Osteoblast (primary cell): ENCODE measurements around the gene CWC27. TPM values are rescaled to one million over a fixed set of nuclear protein-coding genes. Genes with fewer than 3 reads are reported as not detected.

ENCODE experiments used
- DNase-seq: peaks from one replicate; pipeline ENCODE4 v3.0.0; 2011; ENCODE audit warnings: low spot score, mixed read lengths; ENCODE audit not compliant: insufficient read length; ENCODE audit errors: missing footprints
- H2AFZ ChIP-seq: 2 replicates; pipeline ENCODE4 v1.6.0; 2011; ENCODE audit warnings: mild to moderate bottlenecking, low read length
- H3K27ac ChIP-seq: 2 replicates; pipeline ENCODE4 v1.5.1; 2011; ENCODE audit warnings: mild to moderate bottlenecking, low read depth, low read length, moderate library complexity
- H3K27me3 ChIP-seq: 2 replicates; pipeline ENCODE4 v1.6.0; 2012; ENCODE audit warnings: mild to moderate bottlenecking, control low read depth, inconsistent platforms, low read length, moderate library complexity; ENCODE audit not compliant: insufficient read depth
- H3K36me3 ChIP-seq: 2 replicates; pipeline ENCODE4 v1.5.1; 2011; ENCODE audit warnings: mild to moderate bottlenecking, low read length, control low read depth, moderate library complexity; ENCODE audit not compliant: insufficient read depth
- H3K4me1 ChIP-seq: 2 replicates; pipeline ENCODE4 v1.5.1; 2011; ENCODE audit warnings: mild to moderate bottlenecking, low read length, control low read depth, moderate library complexity; ENCODE audit not compliant: insufficient read depth
- H3K4me2 ChIP-seq: 2 replicates; pipeline ENCODE4 v1.6.0; 2011; ENCODE audit warnings: mild to moderate bottlenecking, low read length; ENCODE audit not compliant: insufficient read depth
- H3K4me3 ChIP-seq: fragments of 200-600 bp; sonication (generic); 3 replicates; pipeline ENCODE4 v1.5.1; 2012; ENCODE audit warnings: mild to moderate bottlenecking, low read length, inconsistent platforms; ENCODE audit not compliant: insufficient read depth
- H3K79me2 ChIP-seq: 2 replicates; pipeline ENCODE4 v1.6.0; 2012; ENCODE audit warnings: mild to moderate bottlenecking, low read length, control low read depth, inconsistent platforms; ENCODE audit not compliant: insufficient read depth
- H3K9me3 ChIP-seq: 2 replicates; pipeline ENCODE4 v1.5.1; 2011; ENCODE audit warnings: low read depth, low read length, control low read depth
- H4K20me1 ChIP-seq: 2 replicates; pipeline ENCODE4 v1.6.0; 2012; ENCODE audit warnings: mild to moderate bottlenecking, low read length, control low read depth; ENCODE audit not compliant: insufficient read depth
- total RNA-seq: library from RNA; depleted of rRNA; stranded (reverse); fragments of >200 nt; gene quantifications from 2 replicates; pipeline ENCODE4 v1.2.3, GENCODE V29; 2012
- TF ChIP-seq, protein P1 (sequence below): IDR thresholded peaks from 2 replicates; pipeline ENCODE4 v1.5.1; 2011; ENCODE audit warnings: mild to moderate bottlenecking, low read depth, low read length, moderate library complexity; ENCODE audit errors: extremely low read depth

CWC27 gene
- total RNA-seq, 1 donor, result 13.4 TPM

DNA sequence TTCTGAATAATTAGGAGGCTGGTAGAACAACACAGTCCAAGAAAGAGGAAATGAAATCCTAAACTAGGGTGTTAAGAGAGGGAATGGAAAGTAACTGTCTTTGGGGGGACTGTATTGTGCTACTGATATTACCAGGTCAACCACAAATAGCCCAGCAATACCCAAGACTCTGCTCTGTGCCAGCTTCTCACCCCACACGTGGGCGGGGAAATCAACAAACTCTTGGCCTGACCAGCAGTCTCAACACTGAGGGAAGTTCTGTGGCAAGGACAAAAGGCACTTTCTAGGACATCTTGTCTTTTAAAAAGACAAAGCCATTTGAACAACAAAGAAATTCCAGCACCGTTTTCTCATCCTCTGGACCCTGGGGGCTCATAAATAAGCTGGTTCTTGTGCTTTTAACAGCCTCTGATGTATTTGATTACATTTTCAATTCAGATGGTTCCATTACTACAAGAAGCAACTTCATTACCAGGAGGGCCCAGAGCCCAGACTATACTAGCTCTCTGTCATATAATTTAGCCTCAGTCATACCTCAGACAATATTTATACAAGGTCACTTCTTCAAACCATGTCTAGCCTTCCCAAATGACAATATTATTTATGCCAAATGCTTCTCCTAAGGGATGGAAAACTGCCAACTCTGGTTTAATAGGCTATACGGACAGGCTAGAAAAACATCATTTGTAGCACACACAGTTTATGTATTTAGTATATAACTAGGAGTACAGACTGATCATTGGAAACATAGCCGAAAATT, 297.8 kb downstream of the CWC27 start:
- H3K27ac ChIP-seq, result peak overlapping the region; percentile 42
- H3K79me2 ChIP-seq, result no peaks in the 10 kb centered on the region
- H2AFZ ChIP-seq, result peak overlapping the region; percentile 74
- TF ChIP-seq, protein P1, sequence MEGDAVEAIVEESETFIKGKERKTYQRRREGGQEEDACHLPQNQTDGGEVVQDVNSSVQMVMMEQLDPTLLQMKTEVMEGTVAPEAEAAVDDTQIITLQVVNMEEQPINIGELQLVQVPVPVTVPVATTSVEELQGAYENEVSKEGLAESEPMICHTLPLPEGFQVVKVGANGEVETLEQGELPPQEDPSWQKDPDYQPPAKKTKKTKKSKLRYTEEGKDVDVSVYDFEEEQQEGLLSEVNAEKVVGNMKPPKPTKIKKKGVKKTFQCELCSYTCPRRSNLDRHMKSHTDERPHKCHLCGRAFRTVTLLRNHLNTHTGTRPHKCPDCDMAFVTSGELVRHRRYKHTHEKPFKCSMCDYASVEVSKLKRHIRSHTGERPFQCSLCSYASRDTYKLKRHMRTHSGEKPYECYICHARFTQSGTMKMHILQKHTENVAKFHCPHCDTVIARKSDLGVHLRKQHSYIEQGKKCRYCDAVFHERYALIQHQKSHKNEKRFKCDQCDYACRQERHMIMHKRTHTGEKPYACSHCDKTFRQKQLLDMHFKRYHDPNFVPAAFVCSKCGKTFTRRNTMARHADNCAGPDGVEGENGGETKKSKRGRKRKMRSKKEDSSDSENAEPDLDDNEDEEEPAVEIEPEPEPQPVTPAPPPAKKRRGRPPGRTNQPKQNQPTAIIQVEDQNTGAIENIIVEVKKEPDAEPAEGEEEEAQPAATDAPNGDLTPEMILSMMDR, result no peak
- H3K4me3 ChIP-seq, result peak overlapping the region; percentile 10
- no peaks in the 10 kb centered on the region for H3K36me3 ChIP-seq
- no peaks in the 10 kb centered on the region for H4K20me1 ChIP-seq
- H3K27me3 ChIP-seq, result no peaks in the 10 kb centered on the region
- no peak for DNase-seq
- H3K9me3 ChIP-seq, result no peaks in the 10 kb centered on the region
- peaks cover 29% of the 10 kb centered on the region for H3K4me1 ChIP-seq
- peak overlapping the region; percentile 22 for H3K4me2 ChIP-seq

DNA sequence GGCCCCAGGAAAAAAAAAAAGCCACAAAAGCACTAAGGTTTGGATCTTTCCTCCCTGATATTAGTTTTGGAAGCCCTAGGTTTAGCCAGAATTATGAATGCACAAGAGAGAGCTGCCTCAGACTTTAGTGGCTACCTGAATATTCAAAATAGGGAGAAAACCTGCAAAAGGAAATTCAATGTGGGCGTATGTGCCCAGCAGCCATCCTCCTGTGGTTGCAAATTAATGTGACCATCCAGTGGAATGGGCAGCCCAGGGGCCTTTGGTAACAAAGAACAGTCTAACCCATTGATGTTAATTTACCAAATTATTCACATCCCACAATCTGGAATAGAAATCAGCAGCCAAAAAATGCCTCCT, 298.4 kb downstream of the CWC27 start:
- Histone ChIP-seq H3K4me1 (peaks cover 26% of the 10 kb centered on the region), H4K20me1 (no peaks in the 10 kb centered on the region), H3K27ac (peak overlapping the region; percentile 42), H3K27me3 (no peaks in the 10 kb centered on the region), H3K79me2 (no peaks in the 10 kb centered on the region), H3K36me3 (no peaks in the 10 kb centered on the region), H3K4me3 (no peak overlapping the region), H3K4me2 (no peak overlapping the region), H3K9me3 (no peaks in the 10 kb centered on the region), H2AFZ (no peak overlapping the region)
- DNase-seq, result no peak
- TF ChIP-seq, protein P1, result no peak

Other genes starting within 250 kb of the CWC27 start
- not detected in 2 replicates for gene SHISAL2B, start 78.4 kb upstream of the CWC27 start, total RNA-seq
- 9.4 and 10.3 TPM in 2 replicates for gene SREK1IP1, start 239 bp upstream of the CWC27 start, total RNA-seq